GM12872 (cell line): ENCODE data around the gene TEX12.

Source experiments
- TF ChIP-seq, protein P1 (sequence below): IDR thresholded peaks from 3 replicates; pipeline ENCODE4 v1.5.1; 2011; ENCODE audit warnings: low read depth, mild to moderate bottlenecking, low read length, moderate library complexity; ENCODE audit not compliant: insufficient read depth

The TEX12 gene

DNA sequence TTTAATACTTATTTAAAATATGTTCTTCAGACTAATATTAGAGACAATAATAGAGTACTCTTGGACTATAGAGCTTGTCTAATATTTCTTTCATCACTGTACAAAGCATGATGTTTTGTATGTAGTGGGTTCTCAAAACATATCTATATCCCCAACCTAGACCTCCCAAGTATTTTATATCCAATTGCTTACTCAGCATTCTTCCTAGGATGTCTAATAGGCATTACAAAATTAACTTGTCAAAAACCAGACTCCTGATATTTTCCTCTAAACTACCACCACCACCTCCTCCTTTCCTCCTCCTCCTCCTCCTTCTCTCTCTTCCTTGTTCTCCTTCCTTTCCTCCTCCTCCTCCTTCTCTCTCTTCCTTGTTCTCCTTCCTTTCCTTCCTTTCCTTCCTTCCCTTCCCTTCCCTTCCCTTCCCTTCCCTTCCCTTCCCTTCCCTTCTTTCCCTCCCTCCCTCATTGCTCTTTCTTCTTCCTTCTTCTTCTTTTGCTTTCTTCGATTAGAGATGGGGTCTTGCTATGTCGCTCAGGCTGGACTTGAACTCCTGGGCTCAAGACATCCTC is 29.4 kb downstream of the TEX12 start:
- TF ChIP-seq, protein P1, sequence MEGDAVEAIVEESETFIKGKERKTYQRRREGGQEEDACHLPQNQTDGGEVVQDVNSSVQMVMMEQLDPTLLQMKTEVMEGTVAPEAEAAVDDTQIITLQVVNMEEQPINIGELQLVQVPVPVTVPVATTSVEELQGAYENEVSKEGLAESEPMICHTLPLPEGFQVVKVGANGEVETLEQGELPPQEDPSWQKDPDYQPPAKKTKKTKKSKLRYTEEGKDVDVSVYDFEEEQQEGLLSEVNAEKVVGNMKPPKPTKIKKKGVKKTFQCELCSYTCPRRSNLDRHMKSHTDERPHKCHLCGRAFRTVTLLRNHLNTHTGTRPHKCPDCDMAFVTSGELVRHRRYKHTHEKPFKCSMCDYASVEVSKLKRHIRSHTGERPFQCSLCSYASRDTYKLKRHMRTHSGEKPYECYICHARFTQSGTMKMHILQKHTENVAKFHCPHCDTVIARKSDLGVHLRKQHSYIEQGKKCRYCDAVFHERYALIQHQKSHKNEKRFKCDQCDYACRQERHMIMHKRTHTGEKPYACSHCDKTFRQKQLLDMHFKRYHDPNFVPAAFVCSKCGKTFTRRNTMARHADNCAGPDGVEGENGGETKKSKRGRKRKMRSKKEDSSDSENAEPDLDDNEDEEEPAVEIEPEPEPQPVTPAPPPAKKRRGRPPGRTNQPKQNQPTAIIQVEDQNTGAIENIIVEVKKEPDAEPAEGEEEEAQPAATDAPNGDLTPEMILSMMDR = no peak

DNA sequence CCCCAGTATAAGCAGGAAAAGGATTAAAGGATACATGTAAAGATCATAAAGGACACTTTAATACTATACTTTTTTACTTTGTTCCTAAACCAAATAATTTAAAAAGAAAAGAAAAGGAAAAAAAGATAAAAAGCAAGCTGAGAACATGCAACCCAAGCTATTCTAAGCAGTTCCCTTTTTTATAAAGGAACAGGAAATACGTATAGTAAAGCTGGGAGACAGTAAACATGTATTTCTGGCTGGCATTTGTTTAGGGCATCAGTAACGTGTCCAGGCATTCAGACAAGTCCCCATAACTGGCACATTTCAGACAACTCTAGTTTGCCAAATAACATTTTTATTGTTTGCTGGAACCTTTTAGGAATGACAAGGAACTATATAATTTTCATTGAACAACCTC is 33.1 kb downstream of the TEX12 start:
- TF ChIP-seq, protein P1 = no peak

DNA sequence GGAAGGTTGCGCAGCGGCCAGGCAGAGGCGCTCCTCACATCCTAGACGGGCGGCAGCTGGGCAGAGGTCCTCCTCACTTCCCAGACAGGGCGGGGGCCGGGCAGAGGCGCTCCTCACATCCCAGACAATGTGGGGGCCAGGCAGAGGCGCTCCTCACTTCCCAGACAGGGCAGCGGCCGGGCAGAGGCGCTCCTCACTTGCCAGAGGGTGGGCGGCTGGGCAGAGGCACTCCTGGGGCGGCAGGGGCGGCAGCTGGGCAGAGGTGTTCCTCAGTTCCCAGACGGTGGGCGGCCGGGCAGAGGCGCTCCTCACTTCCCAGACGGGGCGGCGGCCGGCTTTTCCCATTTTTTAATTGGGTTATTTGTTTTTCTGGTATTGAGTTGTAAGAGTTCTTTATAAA is 38.9 kb downstream of the TEX12 start:
- TF ChIP-seq, protein P1 = no peak

DNA sequence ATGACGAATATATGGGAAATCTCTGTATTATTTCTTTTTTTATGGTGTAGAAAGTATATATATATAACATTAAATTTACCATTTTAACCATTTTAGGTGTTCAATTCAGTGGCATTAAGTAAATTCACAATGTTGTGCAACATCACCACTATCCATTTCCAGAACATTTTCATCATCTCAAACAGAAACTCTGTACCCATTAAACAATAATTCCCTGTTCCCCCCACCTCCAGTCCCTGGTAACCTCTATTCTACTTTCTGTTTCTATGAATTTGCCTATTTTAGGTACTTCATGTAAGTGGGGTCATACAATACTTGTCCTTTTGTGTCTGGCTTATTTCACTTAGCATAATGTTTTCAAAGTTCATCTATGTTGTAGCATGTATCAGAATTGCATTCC is 43.7 kb downstream of the TEX12 start:
- TF ChIP-seq, protein P1 = no peak

DNA sequence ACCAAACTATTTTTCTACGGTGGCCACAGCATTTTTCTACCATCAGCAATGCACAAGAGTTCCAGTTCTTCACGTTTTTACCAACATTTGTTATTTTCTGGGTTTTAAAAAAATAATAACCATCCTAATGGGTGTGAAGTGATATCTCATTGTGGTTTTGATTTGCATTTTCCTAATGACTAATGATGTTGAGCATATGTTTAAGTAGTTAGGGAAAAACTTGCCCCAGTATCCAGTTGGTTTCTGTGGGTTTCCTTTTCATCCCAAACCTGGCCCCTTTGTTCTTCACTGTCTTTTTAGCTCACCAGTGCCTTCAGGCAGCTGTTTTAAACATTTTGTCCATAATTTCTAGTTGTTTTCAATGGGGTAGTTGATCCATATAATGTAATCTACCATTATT is 44.4 kb downstream of the TEX12 start:
- TF ChIP-seq, protein P1 = no peak

DNA sequence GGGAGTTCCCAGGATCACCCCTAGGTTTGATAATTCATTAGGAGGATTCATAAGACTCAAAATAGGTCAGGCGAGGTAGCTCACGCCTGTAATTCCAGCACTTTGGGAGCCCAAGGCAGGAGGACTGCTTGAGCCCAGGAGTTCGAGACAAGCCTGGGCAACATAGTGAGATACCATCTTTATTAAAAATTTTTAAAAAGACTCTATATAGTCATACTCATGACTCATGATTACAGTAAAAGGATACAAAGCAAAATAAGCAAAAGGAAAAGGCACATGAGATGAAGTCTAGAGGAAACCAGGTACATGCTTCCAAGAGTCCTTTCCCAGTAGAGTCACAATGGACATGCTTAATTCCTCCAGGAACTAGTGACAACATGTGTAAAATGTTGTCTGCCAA is 45.1 kb downstream of the TEX12 start:
- TF ChIP-seq, protein P1 = no peak

DNA sequence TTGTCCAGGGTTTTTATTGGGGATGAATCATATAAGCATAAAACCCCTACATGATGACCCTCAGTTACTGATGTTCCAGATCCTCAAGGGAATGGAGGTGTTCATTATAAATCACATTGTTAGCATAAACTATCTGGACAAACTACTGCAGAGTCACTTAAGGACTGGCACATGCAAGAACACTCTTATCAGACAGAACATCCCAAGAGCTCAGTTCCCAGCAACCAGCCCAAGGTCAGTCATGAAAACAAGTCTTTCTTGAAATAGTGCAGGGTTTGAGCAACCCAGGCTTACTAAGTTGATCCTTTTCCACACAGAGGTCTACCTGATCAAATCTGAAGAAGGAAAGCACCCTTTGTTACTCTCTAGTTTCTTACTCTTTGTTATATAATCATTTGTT is 45.5 kb downstream of the TEX12 start:
- TF ChIP-seq, protein P1 = no peak
